HepG2 (cell line): ENCODE data around the gene PHACTR1. TPM values are rescaled to one million over a fixed set of nuclear protein-coding genes. Genes with fewer than 3 reads are reported as not detected.

ENCODE experiments used
- ATAC-seq: fragments of 200-7000 bp; cut with Tn5 transposase; 3 replicates; pipeline ENCODE4 v1.9.1; 2020; ENCODE audit warnings: mild to moderate bottlenecking, moderate library complexity
- BruUV-seq: library from RNA; stranded (reverse); fragments of 400-500 nt; replicated peaks from 2 replicates; lab custom pipeline; 2021; lab: Mats Ljungman, UMichigan
- CTCF ChIA-PET: fragments of 300-600 bp; formaldehyde crosslinking; extraction: SDS; loops from one replicate; lab custom pipeline; 2021; ENCODE audit warnings: low total read pairs, inconsistent platforms, low intra/inter-chr PET ratio; lab: Yijun Ruan, JAX
- POLR2A ChIA-PET: fragments of 350-600 bp; sonication (Branson Sonifier 250); formaldehyde crosslinking; loops from one replicate; lab custom pipeline; 2020; ENCODE audit warnings: antibody characterized with exemption, inconsistent platforms; lab: Yijun Ruan, JAX
- DNase-seq: peaks from one replicate; pipeline ENCODE4 v3.0.0-alpha.2; 2015; ENCODE audit warnings: low spot score
- FAIRE-seq: peaks from 3 replicates; lab custom pipeline; 2011; peaks lifted over from hg19 to GRCh38; lab: Jason Lieb, UNC
- H2AFZ ChIP-seq: one replicate; pipeline ENCODE4 v1.6.1; 2011; ENCODE audit warnings: low read length, inconsistent platforms
- H3K27ac ChIP-seq: fragments of 300-600 bp; 3 replicates; pipeline ENCODE4 v1.8.0; 2011; ENCODE audit warnings: mixed run types, mild to moderate bottlenecking, mixed read lengths, low read length, inconsistent platforms; ENCODE audit not compliant: insufficient read depth; ENCODE audit errors: extremely low read length
- H3K27me3 ChIP-seq, 2 experiments: fragments of 200-600 bp in 1 of 2; 2 replicates in 1 of 2; 3 replicates in 1 of 2; pipeline versions ENCODE4 v1.6.0 to v1.8.0; 2011; ENCODE audit warnings: low read length in 2 of 2, mild to moderate bottlenecking in 2 of 2, moderate library complexity in 2 of 2, inconsistent platforms in 1 of 2; ENCODE audit not compliant: insufficient read depth in 2 of 2, control insufficient read depth in 1 of 2
- H3K36me3 ChIP-seq, 2 experiments: fragments of 200-600 bp in 1 of 2; replicated peaks in 1 of 2; 2 replicates in 1 of 2; 3 replicates in 1 of 2; pipeline versions ENCODE4 v1.5.1 to v1.8.0; 2011; ENCODE audit warnings: low read length in 2 of 2, inconsistent platforms in 1 of 2; ENCODE audit not compliant: insufficient read depth in 2 of 2, control insufficient read depth in 1 of 2
- H3K4me1 ChIP-seq: 2 replicates; pipeline ENCODE4 v1.5.1; 2012; ENCODE audit warnings: low read length, inconsistent platforms; ENCODE audit not compliant: insufficient read depth
- H3K4me2 ChIP-seq: 2 replicates; pipeline ENCODE4 v1.6.0; 2011; ENCODE audit warnings: low read depth, low read length, inconsistent platforms
- H3K4me3 ChIP-seq, 3 experiments: fragments of 200-600 bp in 1 of 3; sonication (generic), shearing (Covaris generic) in 1 of 3; replicated peaks in 1 of 3; 2 replicates each; pipeline ENCODE4 v1.5.1; 2011 to 2016; ENCODE audit warnings: low read length in 3 of 3, inconsistent platforms in 2 of 3, low read depth in 2 of 3, mild to moderate bottlenecking in 2 of 3, control low read depth in 1 of 3, mixed read lengths in 1 of 3; ENCODE audit not compliant: insufficient read depth in 1 of 3
- H3K79me2 ChIP-seq: one replicate; pipeline ENCODE4 v1.6.1; 2011; ENCODE audit warnings: low read length, inconsistent platforms; ENCODE audit not compliant: insufficient read depth
- H3K9ac ChIP-seq: 2 replicates; pipeline ENCODE4 v1.6.0; 2011; ENCODE audit warnings: mild to moderate bottlenecking, low read depth, low read length, inconsistent platforms; ENCODE audit not compliant: insufficient read depth
- H3K9me3 ChIP-seq: 2 replicates; pipeline ENCODE4 v1.5.1; 2012; ENCODE audit warnings: mild to moderate bottlenecking, low read length
- H4K20me1 ChIP-seq: 2 replicates; pipeline ENCODE4 v1.6.0; 2011; ENCODE audit warnings: inconsistent platforms, mild to moderate bottlenecking, low read length, moderate library complexity; ENCODE audit not compliant: insufficient read depth
- PLRG1 ChIP-seq: fragments of 450-650 bp; conservative IDR thresholded peaks from 2 replicates; pipeline ENCODE4 v1.6.1; 2016
- RARG ChIP-seq: sonication (generic); formaldehyde crosslinking; IDR thresholded peaks from 2 replicates; pipeline ENCODE4 v1.4.0; 2020; ENCODE audit warnings: low read depth, mild to moderate bottlenecking, missing genetic modification reagents
- SOX6 ChIP-seq, 2 experiments: fragments of 450-650 bp in 1 of 2; sonication (generic) in 1 of 2; formaldehyde crosslinking in 1 of 2; IDR thresholded peaks; 2 replicates each; pipeline versions ENCODE4 v1.4.0 to v1.6.1; 2017 to 2020; ENCODE audit warnings: antibody characterized with exemption in 1 of 2, mild to moderate bottlenecking in 1 of 2, missing genetic modification reagents in 1 of 2
- SP2 ChIP-seq: sonication (generic); formaldehyde crosslinking; IDR thresholded peaks from 2 replicates; pipeline ENCODE4 v1.5.1; 2020; ENCODE audit warnings: mild to moderate bottlenecking, missing genetic modification reagents
- TCF12 ChIP-seq, 2 experiments: fragments of 450-650 bp in 1 of 2; sonication (generic) in 1 of 2; formaldehyde crosslinking in 1 of 2; IDR thresholded peaks; 2 replicates each; pipeline versions ENCODE4 v1.6.1 to v1.8.0; 2017 to 2022; ENCODE audit warnings: antibody characterized with exemption in 1 of 2, mild to moderate bottlenecking in 1 of 2, missing genetic modification reagents in 1 of 2, moderate library complexity in 1 of 2
- ZNF235 ChIP-seq: sonication (generic); formaldehyde crosslinking; IDR thresholded peaks from 2 replicates; pipeline ENCODE4 v1.8.1; 2023; ENCODE audit warnings: mild to moderate bottlenecking, missing genetic modification reagents, borderline replicate concordance
- WGBS: methylation state at CpG from one replicate; pipeline ENCODE4 v1.1.6; 2017; ENCODE audit warnings: low lambda C conversion rate; 5-methylcytosine and 5-hydroxymethylcytosine counted together
- in situ Hi-C: cut with HindIII; loops from 2 replicates; pipeline ENCODE4 v1.10.0; 2017; ENCODE audit warnings: low pct_unique_long_range_greater_than_20kb; ENCODE audit not compliant: extremely low pct_ligation_motif_present
- intact Hi-C: fragments of 100-400 bp; cut with micrococcal nuclease; formaldehyde crosslinking; loops from one replicate; pipeline ENCODE4 v1.10.0; 2022; ENCODE audit not compliant: unreplicated experiment
- polyA plus RNA-seq, 8 experiments: library from polyadenylated mRNA; depleted of rRNA in 3 of 8; stranded (reverse) in 7 of 8; unstranded in 1 of 8; fragments of >200 nt; fragmentation: Illumina TruSeq in 4 of 8; extraction: Trizol in 4 of 8; gene quantifications; 2 replicates each; pipeline versions ENCODE4 v1.2.1 to v1.2.3, GENCODE V29; 2011 to 2016; ENCODE audit warnings: low read depth in 4 of 8, missing spikeins in 1 of 8, mixed read lengths in 1 of 8; ENCODE audit not compliant: insufficient read depth in 1 of 8
- total RNA-seq, 5 experiments: library from RNA; depleted of rRNA; stranded (reverse); fragments of >200 nt; fragmentation: Illumina TruSeq; extraction: Trizol; gene quantifications; 2 replicates each; pipeline ENCODE4 v1.2.3, GENCODE V29; 2016; ENCODE audit warnings: low read depth in 1 of 5
- TF ChIP-seq, protein P1 (sequence below): sonication (generic); formaldehyde crosslinking; IDR thresholded peaks from 2 replicates; pipeline ENCODE4; 2020; ENCODE audit warnings: missing genetic modification reagents, mild to moderate bottlenecking, borderline replicate concordance
- TF ChIP-seq, protein P2 (sequence below): sonication (generic); formaldehyde crosslinking; IDR thresholded peaks from 2 replicates; pipeline ENCODE4 v1.8.0; 2022; ENCODE audit warnings: missing genetic modification reagents, mild to moderate bottlenecking, moderate library complexity, borderline replicate concordance
- TF ChIP-seq, protein P3 (sequence below): sonication (generic); formaldehyde crosslinking; IDR thresholded peaks from 2 replicates; pipeline ENCODE4 v1.4.0; 2020; ENCODE audit warnings: mild to moderate bottlenecking, low read depth, missing genetic modification reagents

PHACTR1 gene
- total and polyA plus RNA-seq, 2 of the 13 experiments (the other 11 are each of a cell fraction or from before 2014, with no cell fraction given): 0.09 TPM; not detected in 1

DNA sequence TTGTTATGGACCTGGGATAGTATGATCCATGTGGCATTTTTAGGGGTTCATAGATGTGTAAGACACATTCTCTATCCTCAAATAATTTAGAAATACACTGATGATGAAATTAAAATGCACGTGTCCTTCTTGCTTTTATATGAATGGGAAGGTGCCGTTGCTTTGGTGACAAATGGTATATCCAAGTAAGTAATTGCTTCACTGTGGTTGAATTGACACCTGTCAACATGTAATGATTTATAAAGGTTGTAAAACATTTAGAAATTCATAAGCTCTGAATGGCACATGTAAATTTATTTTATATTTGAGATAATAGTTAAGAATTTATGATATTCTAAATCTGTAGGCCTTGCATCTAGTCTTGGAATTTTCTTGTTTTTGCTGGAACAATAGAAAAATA lies 227.0 kb downstream of the PHACTR1 start:
- no peak overlapping the region for H2AFZ ChIP-seq
- H3K4me3 ChIP-seq: no peak overlapping the region
- CTCF ChIA-PET: no interaction called here
- H4K20me1 ChIP-seq: no peaks in the 10 kb centered on the region
- no TSS peak for BruUV-seq
- no peak overlapping the region for H3K4me2 ChIP-seq
- TF ChIP-seq PLRG1 (no peak), RARG (CRISPR knock-in tag) (no peak), SOX6 (IDR thresholded peaks at IDR 0.05) (no peak), SOX6 (CRISPR knock-in tag; IDR thresholded peaks at IDR 0.05) (no peak), TCF12 (IDR thresholded peaks at IDR 0.05) (no peak), TCF12 (CRISPR knock-in tag; IDR thresholded peaks at IDR 0.05) (no peak), ZNF235 (no peak), SP2 (no peak)
- TF ChIP-seq, protein P1, sequence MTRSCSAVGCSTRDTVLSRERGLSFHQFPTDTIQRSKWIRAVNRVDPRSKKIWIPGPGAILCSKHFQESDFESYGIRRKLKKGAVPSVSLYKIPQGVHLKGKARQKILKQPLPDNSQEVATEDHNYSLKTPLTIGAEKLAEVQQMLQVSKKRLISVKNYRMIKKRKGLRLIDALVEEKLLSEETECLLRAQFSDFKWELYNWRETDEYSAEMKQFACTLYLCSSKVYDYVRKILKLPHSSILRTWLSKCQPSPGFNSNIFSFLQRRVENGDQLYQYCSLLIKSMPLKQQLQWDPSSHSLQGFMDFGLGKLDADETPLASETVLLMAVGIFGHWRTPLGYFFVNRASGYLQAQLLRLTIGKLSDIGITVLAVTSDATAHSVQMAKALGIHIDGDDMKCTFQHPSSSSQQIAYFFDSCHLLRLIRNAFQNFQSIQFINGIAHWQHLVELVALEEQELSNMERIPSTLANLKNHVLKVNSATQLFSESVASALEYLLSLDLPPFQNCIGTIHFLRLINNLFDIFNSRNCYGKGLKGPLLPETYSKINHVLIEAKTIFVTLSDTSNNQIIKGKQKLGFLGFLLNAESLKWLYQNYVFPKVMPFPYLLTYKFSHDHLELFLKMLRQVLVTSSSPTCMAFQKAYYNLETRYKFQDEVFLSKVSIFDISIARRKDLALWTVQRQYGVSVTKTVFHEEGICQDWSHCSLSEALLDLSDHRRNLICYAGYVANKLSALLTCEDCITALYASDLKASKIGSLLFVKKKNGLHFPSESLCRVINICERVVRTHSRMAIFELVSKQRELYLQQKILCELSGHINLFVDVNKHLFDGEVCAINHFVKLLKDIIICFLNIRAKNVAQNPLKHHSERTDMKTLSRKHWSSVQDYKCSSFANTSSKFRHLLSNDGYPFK (CRISPR knock-in tag): no peak
- TF ChIP-seq, protein P2, sequence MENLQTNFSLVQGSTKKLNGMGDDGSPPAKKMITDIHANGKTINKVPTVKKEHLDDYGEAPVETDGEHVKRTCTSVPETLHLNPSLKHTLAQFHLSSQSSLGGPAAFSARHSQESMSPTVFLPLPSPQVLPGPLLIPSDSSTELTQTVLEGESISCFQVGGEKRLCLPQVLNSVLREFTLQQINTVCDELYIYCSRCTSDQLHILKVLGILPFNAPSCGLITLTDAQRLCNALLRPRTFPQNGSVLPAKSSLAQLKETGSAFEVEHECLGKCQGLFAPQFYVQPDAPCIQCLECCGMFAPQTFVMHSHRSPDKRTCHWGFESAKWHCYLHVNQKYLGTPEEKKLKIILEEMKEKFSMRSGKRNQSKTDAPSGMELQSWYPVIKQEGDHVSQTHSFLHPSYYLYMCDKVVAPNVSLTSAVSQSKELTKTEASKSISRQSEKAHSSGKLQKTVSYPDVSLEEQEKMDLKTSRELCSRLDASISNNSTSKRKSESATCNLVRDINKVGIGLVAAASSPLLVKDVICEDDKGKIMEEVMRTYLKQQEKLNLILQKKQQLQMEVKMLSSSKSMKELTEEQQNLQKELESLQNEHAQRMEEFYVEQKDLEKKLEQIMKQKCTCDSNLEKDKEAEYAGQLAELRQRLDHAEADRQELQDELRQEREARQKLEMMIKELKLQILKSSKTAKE (CRISPR knock-in tag): no peak
- TF ChIP-seq, protein P3, sequence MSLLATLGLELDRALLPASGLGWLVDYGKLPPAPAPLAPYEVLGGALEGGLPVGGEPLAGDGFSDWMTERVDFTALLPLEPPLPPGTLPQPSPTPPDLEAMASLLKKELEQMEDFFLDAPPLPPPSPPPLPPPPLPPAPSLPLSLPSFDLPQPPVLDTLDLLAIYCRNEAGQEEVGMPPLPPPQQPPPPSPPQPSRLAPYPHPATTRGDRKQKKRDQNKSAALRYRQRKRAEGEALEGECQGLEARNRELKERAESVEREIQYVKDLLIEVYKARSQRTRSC (CRISPR knock-in tag): no peak
- ATAC-seq (no peak), DNase-seq (no peak), FAIRE-seq (no peak)
- in situ Hi-C loops: no loop called here
- peaks cover 0 to 3% of the 10 kb centered on the region in 2 experiments; a peak in 1 of 5 replicates for H3K27me3 ChIP-seq
- H3K9ac ChIP-seq: no peak overlapping the region
- intact Hi-C loops: no loop called here
- no peak overlapping the region for H3K27ac ChIP-seq
- WGBS: 3% methylated on average over 2 of the region's 2 CpGs
- no peaks in the 10 kb centered on the region for H3K9me3 ChIP-seq
- H3K36me3 ChIP-seq: no peaks in the 10 kb centered on the region
- POLR2A ChIA-PET: no interaction called here
- no peaks in the 10 kb centered on the region for H3K4me1 ChIP-seq
- no peaks in the 10 kb centered on the region for H3K79me2 ChIP-seq
